GM12801 (cell line): ENCODE measurements around the gene TRAPPC5.

Experiments used
- TF ChIP-seq, protein P1 (sequence below): IDR thresholded peaks from one replicate; pipeline ENCODE4 v1.5.1; 2011; ENCODE audit warnings: control low read depth; ENCODE audit not compliant: insufficient read length; ENCODE audit errors: extremely low read depth

TRAPPC5 gene

GRCh38 chr19:7699417-7700401, 19.1 kb downstream of the TRAPPC5 start:
- TF ChIP-seq, protein P1, sequence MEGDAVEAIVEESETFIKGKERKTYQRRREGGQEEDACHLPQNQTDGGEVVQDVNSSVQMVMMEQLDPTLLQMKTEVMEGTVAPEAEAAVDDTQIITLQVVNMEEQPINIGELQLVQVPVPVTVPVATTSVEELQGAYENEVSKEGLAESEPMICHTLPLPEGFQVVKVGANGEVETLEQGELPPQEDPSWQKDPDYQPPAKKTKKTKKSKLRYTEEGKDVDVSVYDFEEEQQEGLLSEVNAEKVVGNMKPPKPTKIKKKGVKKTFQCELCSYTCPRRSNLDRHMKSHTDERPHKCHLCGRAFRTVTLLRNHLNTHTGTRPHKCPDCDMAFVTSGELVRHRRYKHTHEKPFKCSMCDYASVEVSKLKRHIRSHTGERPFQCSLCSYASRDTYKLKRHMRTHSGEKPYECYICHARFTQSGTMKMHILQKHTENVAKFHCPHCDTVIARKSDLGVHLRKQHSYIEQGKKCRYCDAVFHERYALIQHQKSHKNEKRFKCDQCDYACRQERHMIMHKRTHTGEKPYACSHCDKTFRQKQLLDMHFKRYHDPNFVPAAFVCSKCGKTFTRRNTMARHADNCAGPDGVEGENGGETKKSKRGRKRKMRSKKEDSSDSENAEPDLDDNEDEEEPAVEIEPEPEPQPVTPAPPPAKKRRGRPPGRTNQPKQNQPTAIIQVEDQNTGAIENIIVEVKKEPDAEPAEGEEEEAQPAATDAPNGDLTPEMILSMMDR, result no peak

- TF ChIP-seq, protein P1, result no peak
These were observed 20.5 kb downstream of the TRAPPC5 start for GRCh38 chr19:7701049-7701653.

GRCh38 chr19:7701654-7702457, 21.2 kb downstream of the TRAPPC5 start, which contains the start of gene FCER2:
Gene FCER2 (minus strand): TSS chr19:7702131. CDS start chr19:7699760, 2,371 bp downstream.
- TF ChIP-seq, protein P1, result no peak

DNA sequence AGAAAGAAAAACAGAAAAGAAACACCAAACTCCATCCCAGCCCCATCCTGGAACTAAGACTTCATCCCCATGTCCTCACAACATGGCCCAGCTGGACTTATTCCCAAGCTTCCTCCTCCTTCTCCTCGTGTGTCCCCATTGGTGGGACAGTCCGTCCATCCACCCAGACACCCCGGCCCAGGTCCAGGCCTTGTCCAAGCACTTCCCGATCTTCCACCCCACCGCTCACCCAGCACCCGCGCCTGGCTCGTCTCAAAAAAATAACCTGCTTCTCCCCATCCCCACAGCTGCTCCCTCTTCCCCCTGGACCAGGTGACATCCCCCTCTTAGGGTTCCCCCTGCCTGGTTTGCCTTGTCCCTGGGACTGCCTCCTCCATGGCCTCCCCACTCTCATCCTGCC, 22.7 kb downstream of the TRAPPC5 start:
- TF ChIP-seq, protein P1, result no peak

DNA sequence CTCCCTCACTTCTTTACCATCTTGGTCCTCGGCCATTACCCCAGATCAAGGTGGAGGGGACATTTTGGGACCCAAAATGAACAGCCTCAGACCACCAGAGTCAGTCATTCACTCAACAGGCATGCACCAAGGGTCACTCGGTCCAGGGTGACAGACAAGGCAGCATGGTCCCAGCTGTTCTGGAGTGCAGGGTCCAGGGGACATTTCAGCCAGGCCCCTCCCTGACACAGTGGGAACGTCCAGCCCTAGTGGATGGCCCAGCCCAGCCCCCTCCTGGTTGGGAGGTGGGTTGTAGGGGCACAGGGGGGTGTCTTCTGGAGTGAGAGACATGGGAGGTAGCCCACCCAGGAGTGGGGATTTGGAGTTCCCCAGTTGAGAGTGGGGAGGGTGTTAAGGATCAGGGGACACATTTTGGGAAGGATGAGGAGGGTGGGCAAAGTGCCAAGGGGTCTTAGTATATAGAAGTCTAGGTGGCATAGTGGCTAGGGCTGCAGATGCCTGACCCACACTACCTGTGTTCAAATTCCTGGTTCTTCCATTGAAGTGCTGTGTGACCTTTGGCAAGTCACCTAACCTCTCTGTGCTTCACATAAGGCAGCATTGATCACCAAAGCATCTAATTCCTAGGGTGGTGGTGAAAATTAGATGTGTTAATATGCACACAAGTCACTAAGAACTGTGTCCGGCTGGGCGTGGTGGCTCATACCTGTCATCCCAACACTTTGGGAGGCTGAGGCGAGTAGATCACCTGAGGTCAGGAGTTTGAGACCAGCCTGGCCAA, 23.8 kb downstream of the TRAPPC5 start:
- TF ChIP-seq, protein P1, result no peak

- TF ChIP-seq, protein P1, result no peak
These were observed 25.0 kb downstream of the TRAPPC5 start for GRCh38 chr19:7705387-7706187.
